Measurements from ENCODE around the gene EHD2.

The EHD2 gene

GRCh38 chr19:47674548-47674947, 38.7 kb upstream of the EHD2 start:
- H3K4me3 ChIP-seq (replicated peaks; ENCODE audit: low read depth, low read length): no peak overlapping the region
- TF ChIP-seq CTCF (IDR thresholded peaks at IDR 0.05; ENCODE audit: low read length, missing control alignments): no peak
- DNase-seq (ENCODE audit: low read depth): no peak

GRCh38 chr19:47675271-47675670, 38.0 kb upstream of the EHD2 start:
- no peak overlapping the region for H3K4me3 ChIP-seq (replicated peaks; ENCODE audit: low read depth, low read length)
- no peak for DNase-seq (ENCODE audit: low read depth)
- no peak for TF ChIP-seq CTCF (IDR thresholded peaks at IDR 0.05; ENCODE audit: low read length, missing control alignments)

- H3K4me3 ChIP-seq (replicated peaks; ENCODE audit: low read depth, low read length): no peak overlapping the region
- TF ChIP-seq CTCF (IDR thresholded peaks at IDR 0.05; ENCODE audit: low read length, missing control alignments): no peak
- DNase-seq (ENCODE audit: low read depth): no peak
Measured at GRCh38 chr19:47675859-47676258, 37.4 kb upstream of the EHD2 start.

- no peak overlapping the region for H3K4me3 ChIP-seq (replicated peaks; ENCODE audit: low read depth, low read length)
- TF ChIP-seq CTCF (IDR thresholded peaks at IDR 0.05; ENCODE audit: low read length, missing control alignments): no peak
- no peak for DNase-seq (ENCODE audit: low read depth)
Measured at GRCh38 chr19:47676811-47677210, 36.4 kb upstream of the EHD2 start.

GRCh38 chr19:47679251-47679900, 33.8 kb upstream of the EHD2 start:
- TF ChIP-seq CTCF (IDR thresholded peaks at IDR 0.05; ENCODE audit: low read length, missing control alignments): no peak
- no peak for DNase-seq (ENCODE audit: low read depth)

GRCh38 chr19:47679922-47680857, 33.0 kb upstream of the EHD2 start:
- H3K4me3 ChIP-seq (replicated peaks; ENCODE audit: low read depth, low read length): no peak overlapping the region
- no peak for TF ChIP-seq CTCF (IDR thresholded peaks at IDR 0.05; ENCODE audit: low read length, missing control alignments)
- DNase-seq (ENCODE audit: low read depth): no peak

More at GRCh38 chr19:47679251-47679900, 33.8 kb upstream of the EHD2 start:
- no peak overlapping the region for H3K4me3 ChIP-seq (replicated peaks; ENCODE audit: low read depth, low read length)

All from fibroblast of pulmonary artery (primary cell).